Skeletal muscle tissue (tissue), 4 donors: ENCODE results near the gene SLC30A1. TPM values are rescaled to one million over a fixed set of nuclear protein-coding genes. Genes with fewer than 3 reads are reported as not detected.
"Not testable (repeated sequence)": the region's sequence is repeated elsewhere in the genome, so short reads cannot be mapped to it uniquely, and the experiment has no call there.

ENCODE experiments used
- H3K27ac ChIP-seq: one replicate; pipeline ENCODE4 v1.7.0; 2013; ENCODE audit warnings: mild to moderate bottlenecking, low read depth, low read length, inconsistent platforms
- H3K27me3 ChIP-seq, 3 donors: one replicate each; pipeline ENCODE4 v1.7.0; 2013; ENCODE audit warnings: low read length in 3 of 3; ENCODE audit not compliant: control insufficient read depth in 3 of 3, insufficient read depth in 3 of 3
- H3K36me3 ChIP-seq, 3 donors: one replicate each; pipeline ENCODE4 v1.7.0; 2013; ENCODE audit warnings: low read length in 3 of 3; ENCODE audit not compliant: control insufficient read depth in 3 of 3, insufficient read depth in 3 of 3
- H3K4me1 ChIP-seq, 3 donors: one replicate each; pipeline ENCODE4 v1.7.0; 2013; ENCODE audit warnings: low read length in 3 of 3, mild to moderate bottlenecking in 3 of 3; ENCODE audit not compliant: control insufficient read depth in 3 of 3, insufficient read depth in 3 of 3
- H3K4me3 ChIP-seq, 3 donors: one replicate each; pipeline ENCODE4 v1.7.0; 2013; ENCODE audit warnings: low read length in 3 of 3
- H3K9ac ChIP-seq, 3 donors: one replicate each; pipeline ENCODE4 v1.7.0; 2013; ENCODE audit warnings: low read length in 3 of 3, mild to moderate bottlenecking in 3 of 3, moderate library complexity in 2 of 3, low read depth in 1 of 3
- H3K9me3 ChIP-seq, 3 donors: one replicate each; pipeline ENCODE4 v1.7.0; 2013; ENCODE audit warnings: low read length in 3 of 3; ENCODE audit not compliant: control insufficient read depth in 3 of 3
- total RNA-seq: library from RNA; depleted of rRNA; stranded (reverse); fragments of >200 nt; gene quantifications from one replicate; pipeline ENCODE4 v1.2.3, GENCODE V29; 2014
- donor health status: Osteomylitis.

The SLC30A1 gene
- total RNA-seq = 16.2 TPM

- H3K36me3 ChIP-seq = peaks cover 4 to 11% (median 10%) of the 10 kb centered on the region in 3 donors
- H3K9me3 ChIP-seq = no peaks in the 10 kb centered on the region
- H3K4me1 ChIP-seq = peaks cover 12 to 26% (median 21%) of the 10 kb centered on the region in 3 donors
- H3K9ac ChIP-seq = peak within 1 kb of the TSS; percentile 78 to 87 (median 82)
- H3K27ac ChIP-seq = peak within 1 kb of the TSS; percentile 77
- peak within 1 kb of the TSS; percentile 88 to 94 (median 89) for H3K4me3 ChIP-seq
- H3K27me3 ChIP-seq = no peaks in the 10 kb centered on the region
These were observed at the start of gene SLC30A1 for GRCh38 chr1:211578640-211579439. Gene SLC30A1, minus strand, starts transcription at chr1:211579161. Its CDS starts 549 bp downstream, at chr1:211578612.

- peaks cover 8 to 12% (median 10%) of the 10 kb centered on the region in 3 donors for H3K4me1 ChIP-seq
- no peak overlapping the region for H3K4me3 ChIP-seq
- H3K27me3 ChIP-seq = no peaks in the 10 kb centered on the region
- H3K27ac ChIP-seq = no peak overlapping the region
- no peaks in the 10 kb centered on the region for H3K36me3 ChIP-seq
- no peaks in the 10 kb centered on the region for H3K9me3 ChIP-seq
- no peak overlapping the region for H3K9ac ChIP-seq
These were observed 49.5 kb upstream of the SLC30A1 start for GRCh38 chr1:211628417-211628816.

GRCh38 chr1:211627259-211627658 lies 48.3 kb upstream of the SLC30A1 start:
- Histone ChIP-seq H3K27ac (no peak overlapping the region), H3K36me3 (no peaks in the 10 kb centered on the region), H3K27me3 (no peaks in the 10 kb centered on the region), H3K9me3 (no peaks in the 10 kb centered on the region), H3K9ac (no peak overlapping the region), H3K4me3 (no peak overlapping the region), H3K4me1 (peaks cover 0 to under 1% (median 0%) of the 10 kb centered on the region in 3 donors)

GRCh38 chr1:211625866-211626265 lies 46.9 kb upstream of the SLC30A1 start:
- H3K9ac ChIP-seq, H3K27me3 ChIP-seq, H3K4me1 ChIP-seq, H3K36me3 ChIP-seq, H3K27ac ChIP-seq, H3K9me3 ChIP-seq, H3K4me3 ChIP-seq: not testable (repeated sequence)

- Histone ChIP-seq H3K4me3 (no peak overlapping the region), H3K9ac (no peak overlapping the region), H3K9me3 (no peaks in the 10 kb centered on the region), H3K27me3 (no peaks in the 10 kb centered on the region), H3K27ac (no peak overlapping the region), H3K4me1 (peaks cover 0 to 4% (median 0%) of the 10 kb centered on the region in 3 donors), H3K36me3 (no peaks in the 10 kb centered on the region)
These were observed 46.1 kb upstream of the SLC30A1 start for GRCh38 chr1:211625040-211625439.

GRCh38 chr1:211623515-211623914 lies 44.6 kb upstream of the SLC30A1 start:
- H3K4me3 ChIP-seq = no peak overlapping the region
- no peak overlapping the region for H3K9ac ChIP-seq
- peaks cover 0 to 4% (median 0%) of the 10 kb centered on the region in 3 donors for H3K4me1 ChIP-seq
- no peaks in the 10 kb centered on the region for H3K27me3 ChIP-seq
- H3K36me3 ChIP-seq = no peaks in the 10 kb centered on the region
- no peak overlapping the region for H3K27ac ChIP-seq
- no peaks in the 10 kb centered on the region for H3K9me3 ChIP-seq

GRCh38 chr1:211621447-211622198 lies 42.7 kb upstream of the SLC30A1 start:
- Histone ChIP-seq H3K36me3 (no peaks in the 10 kb centered on the region), H3K9ac (no peak overlapping the region), H3K4me3 (no peak overlapping the region), H3K9me3 (no peaks in the 10 kb centered on the region), H3K4me1 (peaks cover 2 to 4% (median 2%) of the 10 kb centered on the region in 3 donors), H3K27ac (no peak overlapping the region), H3K27me3 (no peaks in the 10 kb centered on the region)

GRCh38 chr1:211620097-211620496 lies 41.1 kb upstream of the SLC30A1 start:
- Histone ChIP-seq H3K4me1 (peaks cover 2 to 7% (median 4%) of the 10 kb centered on the region in 3 donors), H3K9me3 (no peaks in the 10 kb centered on the region), H3K36me3 (no peaks in the 10 kb centered on the region), H3K4me3 (no peak overlapping the region), H3K27me3 (no peaks in the 10 kb centered on the region), H3K9ac (no peak overlapping the region), H3K27ac (no peak overlapping the region)

GRCh38 chr1:211619033-211619996 lies 40.4 kb upstream of the SLC30A1 start:
- no peaks in the 10 kb centered on the region for H3K36me3 ChIP-seq
- H3K4me3 ChIP-seq = no peak overlapping the region
- H3K4me1 ChIP-seq = peaks cover 2 to 7% (median 4%) of the 10 kb centered on the region in 3 donors
- no peak overlapping the region for H3K27ac ChIP-seq
- no peak overlapping the region for H3K9ac ChIP-seq
- H3K9me3 ChIP-seq = no peaks in the 10 kb centered on the region
- H3K27me3 ChIP-seq = no peaks in the 10 kb centered on the region
